Prostate gland (tissue), 2 donors: ENCODE measurements around the gene NUCKS1.

Experiments used
- CTCF ChIP-seq, 4 experiments: fragments of 200-600 bp in 2 of 4; fragments of 450-650 bp in 2 of 4; sonication (generic) in 2 of 4; IDR thresholded peaks; 1 replicate in 3 of 4; 2 replicates in 1 of 4; pipeline ENCODE4 v1.5.1; 2016 to 2019; ENCODE audit warnings: antibody characterized with exemption in 4 of 4, mild to moderate bottlenecking in 2 of 4, moderate library complexity in 2 of 4
- POLR2A ChIP-seq: fragments of 450-650 bp; IDR thresholded peaks from one replicate; pipeline ENCODE4 v1.6.1; 2016; ENCODE audit warnings: antibody characterized with exemption, mild to moderate bottlenecking
- POLR2AphosphoS5 ChIP-seq: sonication (generic); formaldehyde crosslinking; IDR thresholded peaks from one replicate; pipeline ENCODE4 v1.6.1; 2017; ENCODE audit warnings: antibody characterized with exemption

DNA sequence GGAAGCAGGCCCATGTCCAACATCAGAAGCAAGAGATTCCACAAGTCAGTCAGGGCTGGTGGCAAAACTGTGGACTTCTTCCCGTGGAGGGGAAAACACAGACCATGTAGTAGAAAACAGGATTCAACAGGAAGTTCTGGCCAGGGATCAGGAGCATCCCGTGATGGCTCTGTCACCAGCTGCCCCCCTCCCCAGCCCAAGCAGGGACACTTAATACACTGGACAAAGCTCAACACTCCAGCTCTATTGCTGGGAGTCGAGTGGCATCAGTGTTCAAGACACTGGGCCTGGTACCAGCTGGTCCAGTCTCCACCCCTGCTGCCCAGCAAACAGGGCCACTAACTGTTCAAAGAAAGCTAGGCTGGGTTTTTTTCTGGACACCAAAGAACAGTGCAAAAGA, 73.4 kb downstream of the NUCKS1 start:
- TF ChIP-seq CTCF (IDR thresholded peaks at IDR 0.05) (no peak), POLR2AphosphoS5 (no peak), POLR2A (no peak)
